ENCODE results near the gene BLZF1.

Gene BLZF1

DNA sequence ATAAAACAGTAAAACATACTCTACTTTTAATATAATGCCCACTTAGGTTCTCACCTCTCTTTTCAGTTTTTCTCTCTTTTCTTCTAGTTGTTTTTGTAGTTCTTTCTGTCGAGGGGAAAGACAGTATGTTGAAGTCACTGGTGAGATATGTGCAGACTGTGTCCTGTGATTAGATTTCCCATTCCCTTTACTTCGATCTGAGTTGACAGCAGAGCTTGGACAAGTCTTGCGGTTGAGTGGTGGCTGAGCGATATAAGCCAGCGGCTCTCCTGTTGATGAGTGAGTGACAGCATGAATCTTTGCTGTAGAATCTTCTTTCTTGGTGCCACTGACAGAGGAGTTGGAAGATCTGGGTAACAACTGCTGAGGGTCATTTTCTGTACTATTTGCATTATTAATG lies 53.3 kb downstream of the BLZF1 start:
- TF ChIP-seq, protein P1, sequence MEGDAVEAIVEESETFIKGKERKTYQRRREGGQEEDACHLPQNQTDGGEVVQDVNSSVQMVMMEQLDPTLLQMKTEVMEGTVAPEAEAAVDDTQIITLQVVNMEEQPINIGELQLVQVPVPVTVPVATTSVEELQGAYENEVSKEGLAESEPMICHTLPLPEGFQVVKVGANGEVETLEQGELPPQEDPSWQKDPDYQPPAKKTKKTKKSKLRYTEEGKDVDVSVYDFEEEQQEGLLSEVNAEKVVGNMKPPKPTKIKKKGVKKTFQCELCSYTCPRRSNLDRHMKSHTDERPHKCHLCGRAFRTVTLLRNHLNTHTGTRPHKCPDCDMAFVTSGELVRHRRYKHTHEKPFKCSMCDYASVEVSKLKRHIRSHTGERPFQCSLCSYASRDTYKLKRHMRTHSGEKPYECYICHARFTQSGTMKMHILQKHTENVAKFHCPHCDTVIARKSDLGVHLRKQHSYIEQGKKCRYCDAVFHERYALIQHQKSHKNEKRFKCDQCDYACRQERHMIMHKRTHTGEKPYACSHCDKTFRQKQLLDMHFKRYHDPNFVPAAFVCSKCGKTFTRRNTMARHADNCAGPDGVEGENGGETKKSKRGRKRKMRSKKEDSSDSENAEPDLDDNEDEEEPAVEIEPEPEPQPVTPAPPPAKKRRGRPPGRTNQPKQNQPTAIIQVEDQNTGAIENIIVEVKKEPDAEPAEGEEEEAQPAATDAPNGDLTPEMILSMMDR (IDR thresholded peaks at IDR 0.05): no peak
- no peak for TF ChIP-seq ZFX (IDR thresholded peaks at IDR 0.05; ENCODE audit: borderline replicate concordance)
- no peak overlapping the region for H3K27ac ChIP-seq

DNA sequence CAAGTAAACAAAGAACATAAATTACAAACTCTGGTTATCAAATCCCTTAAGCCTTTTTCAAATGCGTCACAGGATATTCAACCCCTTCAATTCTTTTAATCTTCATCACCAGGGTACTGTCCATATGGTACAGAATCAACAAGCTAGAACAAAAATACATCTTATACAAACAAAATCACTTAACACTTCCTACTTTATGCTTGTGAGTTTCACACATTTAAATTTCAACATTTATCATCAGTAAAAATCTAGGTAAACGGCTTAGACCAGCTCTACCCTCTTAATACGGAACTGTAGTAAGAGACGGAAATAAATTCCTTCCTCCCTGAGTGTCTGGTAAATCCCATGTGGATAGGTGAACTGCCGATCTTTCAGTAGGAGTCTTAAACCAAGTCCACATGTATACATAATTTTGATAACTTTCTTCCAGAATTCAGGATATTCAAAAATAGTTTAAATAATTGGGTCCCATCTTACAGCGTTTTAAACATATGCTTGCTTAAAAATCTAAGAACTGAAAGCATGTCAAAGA lies 58.2 kb downstream of the BLZF1 start:
- TF ChIP-seq, protein P1 (IDR thresholded peaks at IDR 0.05): no peak
- no peak for TF ChIP-seq ZFX (IDR thresholded peaks at IDR 0.05; ENCODE audit: borderline replicate concordance)
- H3K27ac ChIP-seq: no peak overlapping the region

DNA sequence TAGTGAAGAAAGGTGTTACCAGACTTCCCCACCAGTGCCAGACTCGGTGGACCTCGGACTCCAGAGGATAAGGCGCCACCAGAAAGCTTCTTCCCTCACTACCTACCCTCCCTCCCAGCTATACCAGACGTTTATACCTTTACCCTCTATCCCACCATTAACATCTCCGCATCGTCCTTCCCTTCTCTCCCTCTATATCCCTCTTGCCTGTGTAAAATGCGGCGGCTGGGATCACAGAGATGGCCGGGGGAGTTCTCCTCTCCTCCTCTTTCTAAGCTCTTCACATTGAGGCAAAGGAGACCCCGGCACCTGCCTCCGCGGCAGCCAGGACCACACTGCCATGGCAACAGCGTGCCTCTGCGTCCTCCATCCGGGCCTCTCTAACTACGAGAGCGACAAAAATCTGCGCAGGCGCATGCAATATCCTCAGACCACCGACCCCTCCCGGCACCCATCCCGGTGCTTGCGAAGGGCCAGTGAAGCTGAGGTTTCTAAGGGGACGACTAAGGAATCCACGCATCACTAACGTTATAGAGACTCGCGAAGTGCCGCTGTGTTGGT lies 59.2 kb downstream of the BLZF1 start, which contains the start of gene CCDC181:
CCDC181 (minus strand) TSS at position 394 of the 561 bp plus-strand sequence. CDS start 2,547 bp downstream, outside the sequence.
- H3K27ac ChIP-seq: no peak within 1 kb of the TSS
- no peak for TF ChIP-seq ZFX (IDR thresholded peaks at IDR 0.05; ENCODE audit: borderline replicate concordance)
- TF ChIP-seq, protein P1 (IDR thresholded peaks at IDR 0.05): no peak

Data from 22Rv1 (cell line).